ENCODE data around the gene ROR2.

ROR2 gene

DNA sequence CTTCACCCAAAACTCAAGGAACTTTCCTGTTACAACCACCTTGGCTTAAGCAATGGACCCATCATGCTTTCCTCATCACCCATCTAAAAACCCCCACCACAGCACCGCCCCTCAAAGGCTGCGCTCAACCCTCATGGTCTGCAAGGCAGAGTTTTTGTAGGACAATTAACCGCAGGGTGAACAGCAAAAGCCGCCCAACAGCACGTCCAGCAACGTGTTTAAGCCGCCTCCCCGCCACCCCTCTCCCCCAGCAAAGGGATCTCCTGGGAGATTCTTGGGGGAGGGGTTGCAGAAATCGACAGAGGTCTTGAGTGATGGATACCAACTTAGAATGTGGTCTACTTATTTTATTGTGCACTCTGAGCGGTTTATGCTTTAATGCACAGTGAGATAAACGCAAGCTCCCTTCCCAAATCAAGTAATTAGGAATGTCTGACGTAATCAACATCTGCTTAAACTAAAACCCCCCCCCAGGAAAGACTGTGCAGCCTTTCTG, 1.9 kb downstream of the ROR2 start:
- DNase-seq = no peak

DNA sequence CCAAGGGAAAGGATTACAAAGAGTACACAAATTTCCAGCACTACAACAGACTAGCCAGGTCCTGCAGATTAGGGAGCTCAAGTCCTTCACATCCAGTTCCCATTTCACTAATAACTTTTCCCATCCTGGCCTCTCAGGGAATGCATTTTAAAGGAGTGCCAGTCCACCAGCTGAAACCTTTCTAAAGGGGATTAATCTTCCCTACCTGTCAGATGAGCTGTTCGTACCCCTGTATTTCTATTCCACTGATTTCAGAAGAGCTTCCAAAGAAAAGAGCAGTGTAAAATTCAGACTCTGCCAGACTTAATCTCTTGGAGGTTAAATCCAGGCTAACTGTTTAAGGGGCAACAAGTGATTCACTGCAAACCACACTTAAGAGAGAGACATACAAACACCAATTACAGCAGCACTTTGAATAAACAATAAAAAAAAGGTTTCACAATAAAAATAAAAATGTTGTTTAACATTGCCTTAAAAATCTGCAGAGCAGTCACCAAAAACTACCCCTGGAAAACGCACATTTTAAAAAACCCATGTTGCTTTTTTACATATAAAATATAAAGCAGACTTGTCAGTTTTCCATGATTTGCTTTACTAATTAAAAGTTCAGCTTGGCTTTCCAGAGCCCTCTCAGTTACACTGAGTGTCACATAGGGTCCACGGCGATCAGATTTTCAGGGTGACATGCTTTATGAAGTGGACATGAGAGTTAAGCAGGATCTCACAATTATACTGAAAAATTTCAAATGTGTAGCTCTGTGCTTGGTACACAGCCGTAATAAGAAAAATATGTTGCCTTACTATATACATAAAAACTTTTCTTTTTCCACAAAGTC, 3.2 kb downstream of the ROR2 start:
- DNase-seq = no peak

DNA sequence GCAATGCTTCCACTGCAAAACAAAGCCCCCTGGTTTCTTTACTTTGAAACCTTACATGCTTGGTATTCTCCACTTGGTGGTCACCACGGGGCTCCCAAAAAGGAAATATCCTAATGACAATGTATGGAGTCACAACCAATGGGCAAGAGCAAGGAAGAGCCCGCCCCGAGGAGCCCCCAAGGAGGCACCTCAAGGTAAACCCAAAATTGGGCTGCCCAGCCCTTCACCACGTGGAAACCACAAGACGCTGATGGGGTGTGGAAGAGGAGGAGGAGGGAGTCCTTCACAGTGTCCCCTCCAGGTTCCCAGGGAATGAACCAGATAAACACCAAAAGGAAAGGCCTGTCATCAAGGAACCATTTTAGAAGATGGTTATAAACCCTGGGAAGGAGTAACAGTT, 3.8 kb downstream of the ROR2 start:
- no peak for DNase-seq

DNA sequence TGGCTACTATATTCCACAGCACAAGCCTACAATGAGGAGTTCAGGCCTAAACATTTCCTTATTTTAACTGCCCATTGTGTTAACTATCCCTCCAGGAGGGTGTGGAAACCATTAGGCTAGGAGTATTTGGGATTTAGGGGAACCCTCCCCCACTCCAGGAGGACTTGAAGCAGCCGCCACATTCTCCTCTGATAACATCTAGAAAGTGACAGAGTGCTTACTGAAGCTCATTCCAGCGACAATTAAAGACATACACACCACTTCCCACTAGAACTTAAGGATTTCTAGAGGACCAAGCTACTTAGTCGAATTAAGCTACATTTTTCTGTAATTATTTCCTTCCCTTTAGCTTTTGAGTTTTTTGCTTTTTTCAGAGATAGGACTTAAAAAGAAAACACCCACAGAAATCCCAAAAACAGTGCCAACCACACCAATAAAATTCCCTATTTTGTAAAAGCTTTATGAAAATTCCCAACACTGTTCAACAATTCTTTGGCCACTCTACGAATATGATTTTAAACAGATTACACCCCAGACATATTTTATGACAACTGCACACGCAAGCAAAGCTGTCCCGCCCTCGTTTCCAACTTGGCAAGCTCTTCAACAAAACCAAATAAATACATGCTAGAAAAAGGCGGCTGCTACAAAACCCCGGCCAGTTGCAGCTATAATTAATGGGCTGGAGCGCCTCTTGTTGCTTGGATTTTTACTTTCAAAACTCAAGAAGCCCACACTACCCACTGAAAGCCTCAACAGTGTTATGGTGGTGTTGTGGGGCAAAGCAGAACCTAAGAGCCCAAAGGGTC, 4.5 kb downstream of the ROR2 start:
- DNase-seq = no peak

DNA sequence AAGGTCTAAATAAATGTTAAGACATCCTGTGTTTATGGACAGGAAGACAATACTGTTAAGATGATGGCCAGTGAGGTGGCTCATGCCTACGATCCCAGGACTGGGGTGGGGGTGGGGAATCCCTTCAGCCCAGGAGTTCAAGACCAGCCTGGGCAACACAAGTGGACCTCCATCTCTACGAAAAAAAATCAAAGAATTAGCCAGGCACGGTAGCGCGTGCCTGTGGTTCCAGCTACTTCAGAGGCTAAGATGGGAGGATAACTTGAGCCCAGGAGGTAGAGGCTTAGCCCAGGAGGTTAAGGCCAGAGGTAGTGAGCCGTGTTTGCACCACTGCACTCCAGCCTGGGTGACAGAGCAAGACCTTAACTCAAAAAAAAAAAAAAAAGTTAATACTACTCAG, 5.3 kb downstream of the ROR2 start:
- no peak for DNase-seq

DNA sequence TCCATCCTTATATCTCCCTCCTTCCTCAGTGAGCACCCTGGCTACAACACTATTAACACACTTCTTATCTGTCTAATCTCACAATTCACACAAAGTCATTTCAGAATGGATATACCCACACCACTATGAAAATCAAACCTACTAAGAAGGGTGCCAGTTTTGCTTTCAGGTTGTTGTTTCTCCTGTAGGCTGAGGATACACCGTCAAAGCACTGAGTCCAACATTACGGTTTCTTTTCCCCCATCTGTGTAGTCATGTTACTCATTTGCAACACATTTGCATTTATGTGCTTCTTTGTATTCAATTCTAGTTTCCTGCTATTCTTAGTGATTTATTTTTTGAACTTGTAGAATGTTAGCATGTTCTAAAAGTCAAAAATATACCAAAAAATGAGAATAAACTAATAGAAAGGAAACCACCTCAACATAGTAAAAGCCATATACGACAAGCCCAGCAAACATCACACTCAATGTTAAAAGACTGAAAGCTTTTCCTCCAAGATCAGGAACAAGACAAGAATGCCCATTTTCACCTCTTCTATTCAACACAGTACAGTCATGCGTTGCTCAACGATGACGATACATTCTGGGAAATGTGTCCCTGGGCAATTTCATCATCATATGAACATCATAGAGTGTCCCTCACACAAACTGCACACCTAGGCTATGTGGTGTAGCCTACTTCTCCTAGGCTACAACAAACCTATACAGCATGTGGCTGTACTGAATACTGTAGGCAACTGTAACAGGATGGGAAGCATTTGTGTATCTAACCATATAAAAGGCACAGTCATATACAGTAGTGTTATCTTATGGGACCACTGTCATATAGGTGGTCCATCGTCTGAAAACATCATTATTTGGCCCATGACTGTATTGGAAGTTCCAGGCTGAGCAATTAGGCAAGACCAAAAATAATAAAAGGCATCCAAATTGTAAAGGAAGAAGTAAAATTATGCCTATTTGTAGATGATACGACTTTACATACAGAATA, 6.3 kb downstream of the ROR2 start:
- no peak for DNase-seq

DNA sequence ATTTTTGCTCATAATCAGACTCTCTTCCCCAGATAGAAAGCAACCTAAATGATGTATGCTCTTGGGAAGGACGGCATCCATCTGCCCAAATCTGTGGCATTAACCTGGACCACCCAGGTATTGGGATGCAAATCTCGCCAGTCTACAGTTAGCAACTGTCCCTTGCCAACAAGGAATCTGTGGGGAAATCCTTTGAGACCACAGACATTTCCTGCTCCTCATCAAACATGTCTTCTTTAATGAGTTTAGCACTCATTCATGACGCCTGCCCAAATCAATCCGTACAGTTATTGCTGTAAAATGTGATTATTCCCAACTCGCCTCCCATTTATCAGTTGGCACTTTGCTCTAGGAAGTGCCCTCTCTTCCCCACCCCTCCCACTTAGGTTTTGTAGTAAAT, 7.8 kb downstream of the ROR2 start:
- no peak for DNase-seq

DNA sequence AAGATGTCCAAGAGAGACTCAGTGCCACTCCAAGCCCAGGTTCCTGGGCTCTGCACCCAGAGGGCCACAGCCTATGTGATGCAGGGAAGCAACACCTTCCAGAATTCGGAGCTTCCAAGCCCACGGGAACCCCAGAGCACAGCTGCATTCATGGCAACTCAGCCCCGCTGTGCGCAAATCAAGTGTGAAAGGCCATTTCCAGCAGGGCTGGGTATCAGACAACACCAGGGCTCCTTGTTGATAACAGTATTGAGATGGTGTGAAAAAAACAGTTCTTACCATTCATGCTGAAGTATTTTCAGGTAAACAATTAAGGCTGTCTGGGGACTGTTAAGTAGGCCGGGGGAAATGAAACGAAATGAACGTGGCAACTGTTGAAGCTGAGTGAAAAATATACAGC, 10.1 kb downstream of the ROR2 start:
- DNase-seq = no peak

DNA sequence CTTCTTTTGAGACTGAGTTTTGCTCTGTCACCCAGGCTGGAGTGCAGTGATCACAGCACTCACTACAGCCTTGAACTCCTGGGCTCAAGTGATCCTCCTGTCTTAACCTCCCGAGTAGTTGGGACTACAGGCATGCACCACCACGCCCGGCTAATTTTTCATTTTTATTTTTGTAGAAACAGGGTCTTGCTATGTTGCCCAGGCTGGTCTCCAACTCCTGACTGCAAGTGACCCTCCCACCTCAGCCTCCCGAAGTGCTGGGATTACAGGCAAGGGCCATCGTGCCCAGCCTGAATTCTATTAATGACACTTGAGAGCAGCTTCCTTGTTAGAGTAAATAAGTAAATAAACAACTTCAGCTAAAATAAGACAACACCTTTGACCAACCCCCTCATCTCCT, 12.3 kb downstream of the ROR2 start:
- no peak for DNase-seq

DNA sequence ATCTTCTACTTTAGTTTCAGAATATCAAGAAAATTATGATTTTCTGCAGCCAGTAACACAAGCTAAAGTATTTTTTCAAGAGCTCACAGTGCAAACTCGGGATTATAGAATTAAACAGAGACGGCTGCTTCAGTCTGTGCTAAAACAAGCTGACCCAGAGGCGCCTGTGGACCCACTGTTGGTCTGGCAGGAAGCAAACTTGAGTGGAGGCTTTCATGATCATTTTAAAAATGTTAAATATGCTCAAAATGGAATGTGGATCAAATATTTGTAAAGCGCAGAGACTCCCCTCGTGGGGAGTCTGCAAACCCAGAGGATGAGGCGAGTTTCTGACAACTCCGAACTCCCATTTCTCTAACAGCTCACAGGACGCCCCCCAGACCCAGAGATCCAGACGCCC, 13.0 kb downstream of the ROR2 start:
- DNase-seq = no peak

DNA sequence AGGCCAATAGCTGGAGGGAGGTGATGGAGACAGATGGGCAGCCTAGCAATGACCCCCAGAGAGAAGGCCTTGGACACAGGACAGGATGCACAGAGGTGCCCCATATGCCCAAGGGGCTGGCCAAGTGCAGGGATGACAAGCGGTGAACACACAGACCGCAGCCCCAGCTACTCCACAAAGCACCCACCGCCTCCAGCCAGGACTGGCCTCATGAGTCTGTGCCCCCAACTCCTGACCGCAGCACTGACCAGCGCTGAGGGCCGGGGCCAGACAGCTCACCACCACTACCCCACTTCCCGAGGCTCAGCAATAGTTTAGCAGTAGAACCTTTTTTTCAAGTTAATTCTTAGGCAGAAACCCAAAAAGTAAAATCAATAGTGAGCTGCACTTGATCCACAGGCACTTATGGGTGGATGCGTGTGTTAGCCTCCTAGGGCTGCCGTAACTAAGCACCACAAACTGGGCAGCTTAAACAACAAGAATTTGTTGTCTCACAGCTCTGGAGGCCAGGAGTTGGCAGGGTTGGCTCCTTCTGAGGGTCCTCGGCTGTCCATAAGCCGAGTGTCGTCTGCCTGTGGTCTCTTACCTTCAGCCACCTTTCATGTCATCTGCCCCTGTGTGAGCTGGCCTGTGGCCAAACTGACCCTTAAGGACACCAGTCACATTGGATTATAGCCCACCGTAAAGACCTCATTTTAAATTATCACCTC, 14.1 kb downstream of the ROR2 start:
- no peak for DNase-seq

DNA sequence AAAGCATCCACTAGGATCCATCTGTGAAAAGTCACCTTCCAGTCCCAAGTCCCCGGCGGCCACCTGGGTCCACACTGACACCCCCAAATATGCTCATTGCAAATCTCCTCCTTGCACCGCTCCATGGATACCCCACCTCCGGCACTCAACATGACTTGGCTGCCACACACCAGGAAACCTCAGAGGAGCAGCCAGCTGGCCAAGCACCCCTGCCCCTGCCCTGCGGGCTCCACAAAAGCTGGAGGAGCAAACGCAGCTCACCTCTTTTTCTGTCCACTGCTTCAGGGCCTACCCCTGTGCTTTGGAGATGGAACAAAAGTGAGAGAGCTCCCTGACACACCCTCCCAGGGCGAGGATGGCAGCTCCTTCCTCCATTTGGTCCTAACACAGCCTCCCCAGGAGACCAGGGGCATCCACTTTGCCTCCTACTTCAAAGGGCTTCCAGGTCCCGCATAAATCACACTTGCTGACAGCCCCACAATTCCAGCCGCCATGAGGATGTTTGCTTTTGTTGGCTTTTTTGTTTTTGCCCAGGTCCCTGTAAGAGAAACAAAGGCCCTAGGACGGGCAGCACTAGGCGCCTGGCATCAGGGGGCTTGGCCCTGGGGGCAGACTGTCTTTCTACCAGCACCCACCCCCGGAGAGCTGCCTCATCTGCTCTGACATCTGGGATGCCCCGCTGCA, 14.8 kb downstream of the ROR2 start:
- DNase-seq = no peak

DNA sequence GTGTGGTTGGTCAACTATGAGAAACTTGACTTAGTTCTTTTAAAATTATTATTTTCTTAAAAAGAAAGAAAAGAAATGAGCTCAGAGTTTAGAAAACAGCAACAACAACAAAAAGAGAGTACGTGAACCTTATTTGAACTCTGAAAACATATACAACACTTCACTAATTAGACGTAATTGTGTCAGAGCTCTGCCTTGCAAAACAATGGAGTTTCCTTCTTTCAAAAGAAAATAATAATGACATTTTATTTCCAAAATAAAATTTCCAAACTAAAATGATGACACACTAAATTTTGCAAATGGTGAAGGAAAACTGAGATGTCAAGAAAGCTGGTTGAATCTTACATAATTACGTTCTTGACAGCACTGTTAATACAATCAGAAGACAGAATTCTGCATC, 15.4 kb downstream of the ROR2 start:
- no peak for DNase-seq

DNA sequence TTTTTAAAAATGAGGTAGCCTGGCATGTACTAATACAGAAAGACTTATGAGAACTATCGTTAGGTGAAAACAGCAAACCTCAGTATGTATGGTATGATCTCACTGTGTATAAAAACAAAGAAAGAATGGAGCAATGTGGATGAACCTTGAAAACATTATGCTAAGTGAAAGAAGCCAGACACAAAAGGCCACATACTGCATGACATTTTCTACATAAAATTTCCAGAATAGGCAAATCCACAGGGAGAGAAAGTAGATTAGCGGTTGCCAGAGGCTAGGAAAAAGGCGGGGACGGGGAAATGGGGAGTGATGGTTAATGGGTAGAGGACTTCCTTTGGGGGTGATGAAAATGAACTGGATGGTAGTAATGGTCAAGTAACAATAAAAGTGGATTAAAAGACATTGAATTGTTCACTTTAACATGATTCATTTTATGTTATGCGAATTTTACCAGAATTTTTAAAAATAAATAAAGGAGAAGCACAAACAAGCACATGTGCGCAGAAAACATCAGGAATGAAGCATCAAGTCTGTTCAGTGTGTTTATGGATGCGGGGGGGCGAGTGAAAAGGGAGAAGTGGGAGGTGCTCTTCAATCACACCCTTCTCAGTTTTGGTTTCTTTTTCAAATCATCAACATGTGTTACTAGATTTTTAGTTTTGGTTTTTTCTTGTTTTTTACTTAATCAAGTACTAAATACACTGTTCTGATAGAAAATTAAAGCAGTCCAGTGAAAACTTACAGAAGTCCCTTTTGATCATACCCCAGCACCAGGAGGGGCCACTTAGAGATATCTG, 16.3 kb downstream of the ROR2 start:
- DNase-seq = no peak

DNA sequence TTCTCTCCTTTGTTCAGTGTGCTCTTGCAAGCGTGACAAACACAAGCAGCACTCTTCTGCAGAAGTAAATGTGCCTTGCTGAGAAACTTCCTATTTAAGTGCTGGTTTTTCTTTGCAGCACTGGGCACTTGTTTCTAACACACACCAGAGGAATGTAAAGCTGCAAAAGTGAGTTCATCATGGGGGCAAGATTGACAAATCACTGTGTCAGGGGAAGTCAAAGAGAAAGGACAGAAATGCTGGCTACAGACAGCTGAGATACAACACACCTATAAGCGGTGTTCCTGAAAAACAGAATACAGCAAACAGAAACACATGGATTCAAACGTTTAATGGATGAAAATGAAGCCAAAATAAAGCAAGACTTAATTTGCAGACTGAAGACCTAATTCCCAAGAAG, 19.6 kb downstream of the ROR2 start:
- no peak for DNase-seq

DNA sequence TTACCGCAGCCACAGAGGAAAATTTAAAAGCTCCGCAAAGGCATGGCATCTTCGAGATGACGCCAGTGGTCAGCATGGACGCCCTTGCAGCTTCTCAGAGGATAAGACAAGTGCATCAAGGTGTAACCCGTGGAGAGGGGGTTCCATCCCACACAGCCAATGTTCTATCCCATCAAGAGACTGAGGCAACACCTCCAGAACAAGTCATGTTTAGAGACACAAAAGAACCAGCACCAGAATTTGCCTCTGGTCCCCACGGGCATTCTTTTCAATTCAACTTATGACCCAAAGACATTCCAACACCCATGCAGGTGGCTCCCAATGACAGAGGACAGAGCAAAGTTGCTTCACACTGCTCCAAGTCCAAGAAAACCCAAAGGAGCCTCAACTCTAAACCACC, 20.7 kb downstream of the ROR2 start:
- no peak for DNase-seq

DNA sequence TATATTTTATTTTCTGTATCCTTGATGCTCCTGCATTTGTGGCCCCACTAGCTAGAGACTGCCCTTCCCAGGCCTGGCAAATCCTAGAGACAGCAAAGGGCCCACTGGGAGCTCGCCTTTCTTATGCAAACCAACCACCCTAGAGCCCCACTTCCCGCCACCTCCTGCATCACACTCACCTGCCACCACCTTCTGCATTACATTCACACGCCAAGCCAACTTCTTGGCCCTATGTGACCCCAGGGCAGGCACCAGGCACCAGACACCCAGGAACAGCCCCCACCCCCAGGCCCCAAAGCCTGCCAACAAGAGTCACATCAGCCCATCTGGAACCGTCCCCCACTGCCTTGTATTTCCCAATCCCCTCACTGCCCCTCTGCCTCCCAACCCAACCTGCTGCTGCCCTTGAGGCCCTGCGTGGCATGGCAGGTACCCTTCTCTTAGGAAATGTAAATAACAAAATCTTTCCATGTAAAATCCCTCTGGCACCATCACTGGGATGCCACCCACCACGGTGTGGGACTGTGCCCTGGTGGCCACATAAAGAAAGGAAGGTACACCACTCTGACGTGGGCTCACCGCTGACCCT, 22.0 kb downstream of the ROR2 start:
- no peak for DNase-seq

DNA sequence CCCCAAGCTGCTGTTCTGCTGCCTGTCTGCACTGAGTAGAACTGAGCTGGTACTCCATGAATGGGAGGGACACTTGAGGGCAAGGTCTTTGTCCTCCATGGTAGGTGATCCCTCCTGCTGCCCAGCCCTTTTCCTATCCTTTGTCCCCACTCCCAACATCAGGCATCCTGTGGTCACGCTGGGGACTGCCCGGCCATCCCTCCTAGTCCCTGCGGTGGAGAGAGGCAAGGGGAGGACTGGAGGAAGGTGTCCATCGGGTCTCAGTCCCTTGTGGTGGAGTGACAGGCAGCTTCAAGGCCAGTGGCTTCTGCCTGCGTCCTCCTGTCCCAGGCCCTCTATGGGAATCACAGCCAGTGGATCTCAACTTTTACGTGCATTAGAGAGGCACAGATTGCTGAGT, 25.9 kb downstream of the ROR2 start:
- DNase-seq = no peak

DNA sequence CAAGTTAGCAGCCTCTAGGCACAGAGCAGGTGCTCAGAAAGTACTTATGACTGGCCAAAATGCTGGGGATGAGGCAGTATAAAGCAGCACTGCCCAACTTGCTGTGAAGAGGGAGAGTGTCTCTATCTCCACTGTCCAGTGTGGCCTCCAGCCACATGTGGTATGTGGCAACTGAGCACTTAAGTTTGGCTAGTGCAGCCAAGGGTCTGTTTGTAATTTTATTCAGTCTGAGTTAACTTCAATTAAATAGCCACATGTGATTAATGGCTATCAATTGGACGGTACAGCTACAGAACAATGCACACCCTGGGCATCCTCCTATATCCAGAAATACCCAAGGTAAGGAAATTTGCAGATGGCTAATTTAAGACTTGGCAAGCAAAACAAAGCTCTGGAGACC, 26.9 kb downstream of the ROR2 start:
- no peak for DNase-seq

DNA sequence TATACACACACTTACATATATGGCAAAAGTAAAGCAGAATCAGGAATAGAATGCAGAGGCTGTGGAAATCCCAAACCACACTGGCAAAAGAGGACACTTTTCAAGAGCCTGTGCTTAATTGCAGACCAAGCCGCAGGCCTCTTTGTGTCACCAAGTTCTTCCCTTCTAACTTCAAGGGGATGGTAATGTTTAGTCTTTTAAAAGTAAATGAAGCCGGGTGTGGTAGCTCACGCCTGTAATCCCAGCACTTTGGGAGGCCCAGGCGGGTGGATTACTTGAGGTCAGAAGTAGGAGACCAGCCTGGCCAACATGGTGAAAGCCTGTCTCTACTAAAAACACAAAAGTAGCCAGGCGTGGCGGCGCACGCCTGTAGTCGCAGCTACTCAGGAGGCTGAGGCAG, 28.7 kb downstream of the ROR2 start:
- no peak for DNase-seq

Measured in activated naive CD4-positive, alpha-beta T cell (primary cell).